ENCODE measurements around the gene SOD2.

SOD2 gene

DNA sequence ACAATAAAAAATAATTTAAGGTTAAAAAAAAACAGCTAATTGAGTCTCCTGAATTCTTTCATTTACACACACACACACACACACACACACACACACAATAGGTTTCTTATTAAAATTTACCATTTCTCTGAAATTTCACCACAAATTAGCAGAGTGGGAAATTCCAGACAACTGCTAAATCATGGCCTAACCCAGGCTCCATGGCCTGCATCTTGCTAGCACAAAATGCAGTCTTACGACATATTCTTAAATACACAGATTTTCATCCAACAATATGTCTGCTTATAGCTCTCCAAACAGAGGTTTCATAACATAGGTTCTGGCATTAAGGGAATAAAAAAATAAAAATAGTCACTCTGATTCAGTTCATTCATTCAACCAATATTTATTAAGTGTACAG is 46.9 kb downstream of the SOD2 start:
- Histone ChIP-seq H3K4me1 (no peaks in the 10 kb centered on the region), H4K20me1 (no peaks in the 10 kb centered on the region), H3K4me3 (no peak overlapping the region), H3K9ac (no peak overlapping the region), H3K36me3 (no peaks in the 10 kb centered on the region), H3K27ac (no peak overlapping the region), H3K9me3 (peaks cover 13% of the 10 kb centered on the region), H3K4me2 (no peak overlapping the region), H3K27me3 (no peaks in the 10 kb centered on the region)
- no peak for TF ChIP-seq Cebpa-rat (IDR thresholded peaks at IDR 0.05)

GRCh38 chr6:159645640-159646039 is 47.4 kb downstream of the SOD2 start:
- TF ChIP-seq Cebpa-rat (IDR thresholded peaks at IDR 0.05), result no peak
- Histone ChIP-seq H3K36me3 (no peaks in the 10 kb centered on the region), H3K9ac (no peak overlapping the region), H3K27me3 (no peaks in the 10 kb centered on the region), H3K4me3 (no peak overlapping the region), H4K20me1 (no peaks in the 10 kb centered on the region), H3K9me3 (peaks cover 18% of the 10 kb centered on the region), H3K4me1 (no peaks in the 10 kb centered on the region), H3K4me2 (no peak overlapping the region), H3K27ac (no peak overlapping the region)
